Uterus (tissue), 4 donors: ENCODE measurements around the gene ZFP82. TPM values are rescaled to one million over a fixed set of nuclear protein-coding genes. Genes with fewer than 3 reads are reported as not detected.
A peak's percentile ranks its signal among the peaks of the same experiment; 100 is the strongest.

Experiments
- DNase-seq, 2 donors: peaks; one replicate each; pipeline ENCODE4 v3.0.0-alpha.2; 2019 to 2020
- H3K27ac ChIP-seq, 2 donors: fragments of 200-600 bp; sonication (generic); 1 replicate in 1 of 2; 2 replicates in 1 of 2; pipeline ENCODE4 v1.5.1; 2016 to 2018
- H3K27me3 ChIP-seq, 2 donors: fragments of 200-600 bp; sonication (generic); one replicate each; pipeline ENCODE4 v1.5.1; 2018 to 2019; ENCODE audit warnings: control low read depth in 1 of 2
- H3K36me3 ChIP-seq, 2 donors: fragments of 200-600 bp; sonication (generic); one replicate each; pipeline ENCODE4 v1.5.1; 2019; ENCODE audit warnings: control low read depth in 1 of 2
- H3K4me1 ChIP-seq, 2 donors: fragments of 200-600 bp; sonication (generic); one replicate each; pipeline ENCODE4 v1.5.1; 2018 to 2019; ENCODE audit warnings: control low read depth in 1 of 2
- H3K4me3 ChIP-seq, 2 donors: fragments of 200-600 bp; sonication (generic); 1 replicate in 1 of 2; 2 replicates in 1 of 2; pipeline ENCODE4 v1.5.1; 2018 to 2019; ENCODE audit warnings: mild to moderate bottlenecking in 1 of 2
- H3K9me3 ChIP-seq, 2 donors: fragments of 200-600 bp; sonication (generic); one replicate each; pipeline ENCODE4 v1.5.1; 2019; ENCODE audit warnings: control low read depth in 1 of 2
- CTCF ChIP-seq, 4 experiments: fragments of 200-600 bp in 2 of 4; fragments of 450-650 bp in 2 of 4; sonication (generic) in 2 of 4; IDR thresholded peaks; one replicate each; pipeline ENCODE4 v1.5.1; 2016 to 2019; ENCODE audit warnings: antibody characterized with exemption in 4 of 4, mild to moderate bottlenecking in 2 of 4, moderate library complexity in 1 of 4
- POLR2A ChIP-seq, 2 donors: fragments of 450-650 bp; IDR thresholded peaks; one replicate each; pipeline ENCODE4 v1.6.1; 2016; ENCODE audit warnings: antibody characterized with exemption in 2 of 2, mild to moderate bottlenecking in 1 of 2, moderate library complexity in 1 of 2
- intact Hi-C: fragments of 100-400 bp; cut with DNase I; formaldehyde crosslinking; loops from one replicate; pipeline ENCODE4 v1.15.1; 2023; ENCODE audit warnings: low total_unique reads
- total RNA-seq, 4 donors: library from RNA; depleted of rRNA in 3 of 4; stranded (reverse); fragments of >200 nt in 3 of 4; gene quantifications; one replicate each; pipeline versions ENCODE4 v1.1.0 to v1.2.4, GENCODE V29; 2014 to 2023
- donor health status: DM: yes; HTN: yes; CAD: no.

The ZFP82 gene
- 10 to 100 TPM in 2 of 4 donors, 1 to 10 TPM in 1, under 1 TPM in 1; 0.88 to 29.9 (median 8.3) TPM for total RNA-seq

GRCh38 chr19:36418287-36419001 lies at the start of gene ZFP82:
Gene ZFP82, minus strand, starts transcription at chr19:36418644. Its CDS starts 8,855 bp downstream, at chr19:36409789.
- peak; percentile 65 to 77 for DNase-seq
- Histone ChIP-seq H3K4me1 (peaks cover 0 to 5% of the 10 kb centered on the region in 2 donors), H3K27me3 (no peaks in the 10 kb centered on the region), H3K36me3 (no peaks in the 10 kb centered on the region), H3K9me3 (no peaks in the 10 kb centered on the region), H3K4me3 (peak within 1 kb of the TSS; percentile 61 to 86), H3K27ac (peak within 1 kb of the TSS; percentile 84 to 93)
- intact Hi-C loops = no loop called here
- TF ChIP-seq POLR2A (IDR thresholded peaks at IDR 0.05) = peak; percentile 25 to 41
- peak in 1 of 4 experiments; percentile 12 for TF ChIP-seq CTCF (IDR thresholded peaks at IDR 0.05)

GRCh38 chr19:36460046-36460445 lies 41.6 kb upstream of the ZFP82 start:
- TF ChIP-seq CTCF (IDR thresholded peaks at IDR 0.05) = no peak
- TF ChIP-seq POLR2A (IDR thresholded peaks at IDR 0.05) = no peak
- Histone ChIP-seq H3K4me3 (no peak overlapping the region), H3K9me3 (peaks cover 0 to 17% of the 10 kb centered on the region in 2 donors), H3K36me3 (no peaks in the 10 kb centered on the region), H3K4me1 (no peaks in the 10 kb centered on the region), H3K27me3 (no peaks in the 10 kb centered on the region), H3K27ac (no peak overlapping the region)
- intact Hi-C loops = no loop called here
- DNase-seq = no peak

- H3K36me3 ChIP-seq = no peaks in the 10 kb centered on the region
- no peaks in the 10 kb centered on the region for H3K4me1 ChIP-seq
- TF ChIP-seq CTCF (IDR thresholded peaks at IDR 0.05) (no peak), POLR2A (IDR thresholded peaks at IDR 0.05) (no peak)
- H3K9me3 ChIP-seq = peaks cover 0 to 25% of the 10 kb centered on the region in 2 donors
- no peak for DNase-seq
- no peak overlapping the region for H3K27ac ChIP-seq
- H3K4me3 ChIP-seq = no peak overlapping the region
- intact Hi-C loops = no loop called here
- H3K27me3 ChIP-seq = no peaks in the 10 kb centered on the region
These were observed 38.4 kb upstream of the ZFP82 start for GRCh38 chr19:36456831-36457230.

- TF ChIP-seq POLR2A (IDR thresholded peaks at IDR 0.05) = no peak
- TF ChIP-seq CTCF (IDR thresholded peaks at IDR 0.05) = no peak
- Histone ChIP-seq H3K4me3 (no peak overlapping the region), H3K27me3 (no peaks in the 10 kb centered on the region), H3K4me1 (no peaks in the 10 kb centered on the region), H3K9me3 (peaks cover 0 to 81% of the 10 kb centered on the region in 2 donors), H3K36me3 (peaks cover 0 to 2% of the 10 kb centered on the region in 2 donors), H3K27ac (no peak overlapping the region)
- DNase-seq = no peak
- intact Hi-C loops = no loop called here
These were observed 30.7 kb upstream of the ZFP82 start for GRCh38 chr19:36449059-36449670.

GRCh38 chr19:36441339-36441738 lies 22.9 kb upstream of the ZFP82 start:
- intact Hi-C loops = no loop called here
- Histone ChIP-seq H3K27me3 (no peaks in the 10 kb centered on the region), H3K27ac (no peak overlapping the region), H3K4me1 (no peaks in the 10 kb centered on the region), H3K9me3 (peaks cover 0 to 31% of the 10 kb centered on the region in 2 donors), H3K4me3 (no peak overlapping the region), H3K36me3 (no peaks in the 10 kb centered on the region)
- DNase-seq = no peak
- TF ChIP-seq POLR2A (IDR thresholded peaks at IDR 0.05) = no peak
- no peak for TF ChIP-seq CTCF (IDR thresholded peaks at IDR 0.05)
